HG02840 (cell line): ENCODE measurements around the gene PLVAP.

Experiments
- ATAC-seq: cut with Tn5 transposase; IDR thresholded peaks from one replicate; pipeline ENCODE4 v1.9.1; 2021; ENCODE audit warnings: mild to moderate bottlenecking, moderate library complexity, moderate number of reproducible peaks; ENCODE audit not compliant: unreplicated experiment, low FRiP score

The PLVAP gene

GRCh38 chr19:17336872-17337674 lies 40.1 kb downstream of the PLVAP start, which contains the start of gene GTPBP3:
Gene GTPBP3 (plus strand): TSS chr19:17337553. CDS start chr19:17337612, 59 bp downstream.
- peak; percentile 76 for ATAC-seq

- no peak for ATAC-seq
Observed at GRCh38 chr19:17335575-17335974, 41.6 kb downstream of the PLVAP start.

- ATAC-seq = peak; percentile 42
Observed at GRCh38 chr19:17334414-17335409, 42.4 kb downstream of the PLVAP start, which contains the start of gene ANO8. Gene ANO8 (minus strand): TSS chr19:17334855. CDS start chr19:17334670, 185 bp downstream.

- peak; percentile 3 for ATAC-seq
Observed at GRCh38 chr19:17333611-17334413, 43.3 kb downstream of the PLVAP start.

GRCh38 chr19:17332677-17333581 lies 44.2 kb downstream of the PLVAP start:
- ATAC-seq = no peak

- no peak for ATAC-seq
Observed at GRCh38 chr19:17332360-17332676, 44.8 kb downstream of the PLVAP start.

GRCh38 chr19:17331045-17331558 lies 46.0 kb downstream of the PLVAP start:
- no peak for ATAC-seq

GRCh38 chr19:17330262-17331044 lies 46.7 kb downstream of the PLVAP start:
- ATAC-seq = no peak

GRCh38 chr19:17329366-17330261 lies 47.5 kb downstream of the PLVAP start:
- ATAC-seq = no peak

- ATAC-seq = no peak
Observed at GRCh38 chr19:17328517-17329365, 48.4 kb downstream of the PLVAP start.

- no peak for ATAC-seq
Observed at GRCh38 chr19:17327654-17328516, 49.3 kb downstream of the PLVAP start.

- ATAC-seq = no peak
Observed at GRCh38 chr19:17327068-17327653, 50.0 kb downstream of the PLVAP start.

- no peak for ATAC-seq
Observed at GRCh38 chr19:17326595-17326966, 50.6 kb downstream of the PLVAP start.

GRCh38 chr19:17325881-17326594 lies 51.1 kb downstream of the PLVAP start:
- ATAC-seq = no peak

- ATAC-seq = no peak
Observed at GRCh38 chr19:17325133-17325532, 52.0 kb downstream of the PLVAP start.
